ENCODE data around the gene SCN1B. TPM values are rescaled to one million over a fixed set of nuclear protein-coding genes. Genes with fewer than 3 reads are reported as not detected.

The SCN1B gene
- polyA plus RNA-seq, 4 donors: 0.84 to 10.1 (median 2.4) TPM; not detected in 1

DNA sequence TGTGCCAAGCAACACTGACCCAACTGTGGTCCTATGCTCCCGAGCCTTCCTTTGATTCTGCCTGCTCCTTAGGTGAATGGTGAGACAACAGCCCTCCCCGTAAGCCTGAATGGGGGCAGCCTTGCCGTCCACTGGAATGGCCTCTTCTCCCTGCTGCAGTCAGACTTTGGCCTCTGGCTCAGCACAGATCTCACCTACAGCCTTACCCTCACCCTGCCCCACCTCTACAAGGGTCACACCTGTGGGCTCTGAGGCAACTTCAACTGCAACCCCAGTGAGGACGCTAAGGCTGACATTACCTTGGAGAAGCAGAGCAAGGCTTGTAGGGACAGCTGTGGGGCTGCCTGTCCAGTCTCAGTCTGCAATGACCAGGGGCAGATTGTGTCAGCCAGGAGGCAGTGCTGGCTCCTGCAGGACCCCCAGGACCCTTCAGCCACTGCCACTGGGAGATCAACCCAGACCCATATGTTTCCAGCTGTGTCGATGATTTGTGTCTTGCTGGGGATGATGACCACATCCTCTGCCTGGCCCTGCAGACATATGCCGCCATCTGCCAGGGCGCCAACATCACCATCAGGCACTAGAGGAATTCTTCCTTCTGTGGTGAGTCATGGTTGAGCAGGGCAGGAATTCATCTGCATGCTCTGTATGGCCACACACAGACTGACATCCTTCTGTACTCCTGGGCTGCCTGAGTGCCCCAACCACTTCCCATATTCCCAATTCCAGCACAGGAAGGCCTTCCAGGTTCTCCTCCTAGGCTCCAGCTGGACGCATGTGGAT lies 58.1 kb downstream of the SCN1B start:
- no peak overlapping the region for H3K27ac ChIP-seq (ENCODE audit: low read depth in 1 of 3, low read length in 2 of 3)
- peaks cover 0 to 3% (median 0%) of the 10 kb centered on the region in 3 donors for H3K27me3 ChIP-seq (ENCODE audit: control insufficient read depth in 3 of 3, insufficient read depth in 3 of 3, low read length in 3 of 3)
- H3K36me3 ChIP-seq (ENCODE audit: control insufficient read depth in 3 of 3, insufficient read depth in 2 of 3, low read depth in 1 of 3, low read length in 3 of 3): no peaks in the 10 kb centered on the region
- 61 to 67% (median 65%) methylated on average over 8 of the region's 8 CpGs for WGBS, 3 donors
- no peak overlapping the region for H3K4me3 ChIP-seq (ENCODE audit: low read depth in 1 of 3, low read length in 3 of 3)
- H3K4me1 ChIP-seq (ENCODE audit: control insufficient read depth in 3 of 3, insufficient read depth in 2 of 3, low read depth in 1 of 3, low read length in 2 of 3): peaks cover 0 to 21% (median 0%) of the 10 kb centered on the region in 3 donors
- DNase-seq (peak in 1 of 2 donors; percentile 60), FAIRE-seq (no peak)
- H3K9me3 ChIP-seq (ENCODE audit: control insufficient read depth in 2 of 2, insufficient read depth in 1 of 2, low read depth in 1 of 2, low read length in 1 of 2): no peaks in the 10 kb centered on the region

DNA sequence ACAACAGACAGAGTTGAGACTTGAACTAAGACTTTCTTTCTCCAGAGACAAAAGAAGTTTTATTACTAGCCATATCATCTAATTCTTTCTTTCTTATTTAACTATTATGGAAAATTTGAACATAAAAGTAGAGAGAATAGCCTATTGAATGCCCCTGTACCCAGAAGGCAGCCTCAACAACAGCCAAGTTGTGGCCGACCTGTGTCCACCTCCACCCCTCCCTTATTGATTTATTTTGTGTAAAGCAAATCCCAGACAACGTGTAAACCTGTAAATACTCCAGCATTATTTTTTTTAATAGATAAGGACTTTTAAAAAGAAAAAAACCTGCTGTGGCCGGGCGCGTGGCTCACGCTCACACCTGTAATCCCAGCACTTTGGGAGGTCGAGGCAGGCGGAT lies 59.3 kb downstream of the SCN1B start:
- no peak overlapping the region for H3K27ac ChIP-seq (ENCODE audit: low read depth in 1 of 3, low read length in 2 of 3)
- peaks cover 0 to 3% (median 0%) of the 10 kb centered on the region in 3 donors for H3K27me3 ChIP-seq (ENCODE audit: control insufficient read depth in 3 of 3, insufficient read depth in 3 of 3, low read length in 3 of 3)
- DNase-seq: no peak
- no peaks in the 10 kb centered on the region for H3K9me3 ChIP-seq (ENCODE audit: control insufficient read depth in 2 of 2, insufficient read depth in 1 of 2, low read depth in 1 of 2, low read length in 1 of 2)
- H3K4me3 ChIP-seq (ENCODE audit: low read depth in 1 of 3, low read length in 3 of 3): no peak overlapping the region
- no peaks in the 10 kb centered on the region for H3K36me3 ChIP-seq (ENCODE audit: control insufficient read depth in 3 of 3, insufficient read depth in 2 of 3, low read depth in 1 of 3, low read length in 3 of 3)
- 75 to 84% (median 78%) methylated on average over 8 of the region's 8 CpGs for WGBS, 3 donors
- H3K4me1 ChIP-seq (ENCODE audit: control insufficient read depth in 3 of 3, insufficient read depth in 2 of 3, low read depth in 1 of 3, low read length in 2 of 3): peaks cover 0 to 23% (median 0%) of the 10 kb centered on the region in 3 donors
- no peak for FAIRE-seq

Other genes starting within 250 kb of the SCN1B start
- 1 to 10 TPM in 3 of 4 donors, under 1 TPM in 1; 0.54 to 5.9 (median 3.2) TPM for gene ZNF30, start 103.6 kb upstream of the SCN1B start, polyA plus RNA-seq
- 1 to 10 TPM in 2 of 4 donors, under 1 TPM in 2; 0.45 to 5.3 (median 1.9) TPM for gene ZNF792, start 66.2 kb upstream of the SCN1B start, polyA plus RNA-seq
- 10 to 100 TPM in 2 of 4 donors, 1 to 10 TPM in 2; 2.0 to 47.0 (median 22.3) TPM for gene GRAMD1A, start 30.1 kb upstream of the SCN1B start, polyA plus RNA-seq
- gene HPN, start 11.3 kb downstream of the SCN1B start, polyA plus RNA-seq: 100 to 1,000 TPM in 1 of 4 donors, 1 to 10 TPM in 1, not detected in 2; 1.8 to 481 TPM
- 100 to 1,000 TPM in 3 of 4 donors, 10 to 100 TPM in 1; 72.7 to 803 (median 118) TPM for gene FXYD3, start 85.4 kb downstream of the SCN1B start, polyA plus RNA-seq
- 10 to 100 TPM in 1 of 4 donors, 1 to 10 TPM in 2, under 1 TPM in 1; 0.45 to 14.5 (median 4.1) TPM for gene LGI4, start 104.6 kb downstream of the SCN1B start, polyA plus RNA-seq
- 10 to 100 TPM in 2 of 4 donors, 1 to 10 TPM in 1, not detected in 1; 7.3 to 25.4 (median 13.6) TPM for gene FXYD1, start 108.4 kb downstream of the SCN1B start, polyA plus RNA-seq
- gene FXYD7, start 112.8 kb downstream of the SCN1B start, polyA plus RNA-seq: under 1 TPM in 2 of 4 donors, not detected in 2; 0.24 to 0.38 TPM
- gene FXYD5, start 124.3 kb downstream of the SCN1B start, polyA plus RNA-seq: 10 to 100 TPM in 3 of 4 donors, 1 to 10 TPM in 1; 3.4 to 60.5 (median 30.2) TPM
- not detected for gene FAM187B, start 198.3 kb downstream of the SCN1B start, polyA plus RNA-seq
- 100 to 1,000 TPM in 2 of 4 donors, 10 to 100 TPM in 2; 51.6 to 136 (median 98.7) TPM for gene LSR, start 218.5 kb downstream of the SCN1B start, polyA plus RNA-seq
- 100 to 1,000 TPM in 2 of 4 donors, 10 to 100 TPM in 2; 74.7 to 127 (median 109) TPM for gene USF2, start 238.5 kb downstream of the SCN1B start, polyA plus RNA-seq